ENCODE measurements around the gene GADD45A.
"Not testable (repeated sequence)": the region's sequence is repeated elsewhere in the genome, so short reads cannot be mapped to it uniquely, and the experiment has no call there.

Gene GADD45A

GRCh38 chr1:67723126-67723525, 38.1 kb downstream of the GADD45A start:
- Histone ChIP-seq H3K9ac (ENCODE audit: low read length) (no peak overlapping the region), H3K9me3 (ENCODE audit: low read length) (no peaks in the 10 kb centered on the region), H3K4me3 (ENCODE audit: low read depth in 1 of 2, low read length in 2 of 2) (no peak overlapping the region), H3K4me1 (ENCODE audit: insufficient read depth, low read length) (peaks cover 4% of the 10 kb centered on the region), H3K36me3 (ENCODE audit: insufficient read depth, low read length) (no peaks in the 10 kb centered on the region), H3K27ac (ENCODE audit: low read depth, low read length) (no peak overlapping the region), H3K27me3 (ENCODE audit: control insufficient read depth in 1 of 2, insufficient read depth in 2 of 2, low read length in 2 of 2) (no peaks in the 10 kb centered on the region)

GRCh38 chr1:67723620-67724019, 38.6 kb downstream of the GADD45A start:
- H3K27ac ChIP-seq (ENCODE audit: low read depth, low read length): no peak overlapping the region
- no peak overlapping the region for H3K4me3 ChIP-seq (ENCODE audit: low read depth in 1 of 2, low read length in 2 of 2)
- H3K27me3 ChIP-seq (ENCODE audit: control insufficient read depth in 1 of 2, insufficient read depth in 2 of 2, low read length in 2 of 2): no peaks in the 10 kb centered on the region
- H3K9ac ChIP-seq (ENCODE audit: low read length): no peak overlapping the region
- H3K4me1 ChIP-seq (ENCODE audit: insufficient read depth, low read length): peaks cover 4% of the 10 kb centered on the region
- H3K36me3 ChIP-seq (ENCODE audit: insufficient read depth, low read length): no peaks in the 10 kb centered on the region
- H3K9me3 ChIP-seq (ENCODE audit: low read length): no peaks in the 10 kb centered on the region

GRCh38 chr1:67724928-67725560, 40.0 kb downstream of the GADD45A start:
- Histone ChIP-seq H3K4me1 (ENCODE audit: insufficient read depth, low read length) (peaks cover 4% of the 10 kb centered on the region), H3K36me3 (ENCODE audit: insufficient read depth, low read length) (no peaks in the 10 kb centered on the region), H3K9ac (ENCODE audit: low read length) (no peak overlapping the region), H3K27me3 (ENCODE audit: control insufficient read depth in 1 of 2, insufficient read depth in 2 of 2, low read length in 2 of 2) (no peaks in the 10 kb centered on the region), H3K27ac (ENCODE audit: low read depth, low read length) (no peak overlapping the region), H3K9me3 (ENCODE audit: low read length) (no peaks in the 10 kb centered on the region), H3K4me3 (ENCODE audit: low read depth in 1 of 2, low read length in 2 of 2) (no peak overlapping the region)

GRCh38 chr1:67726224-67726623, 41.2 kb downstream of the GADD45A start:
- no peak overlapping the region for H3K27ac ChIP-seq (ENCODE audit: low read depth, low read length)
- H3K9ac ChIP-seq (ENCODE audit: low read length): no peak overlapping the region
- peaks cover 4% of the 10 kb centered on the region for H3K4me1 ChIP-seq (ENCODE audit: insufficient read depth, low read length)
- no peaks in the 10 kb centered on the region for H3K9me3 ChIP-seq (ENCODE audit: low read length)
- H3K27me3 ChIP-seq (ENCODE audit: control insufficient read depth in 1 of 2, insufficient read depth in 2 of 2, low read length in 2 of 2): no peaks in the 10 kb centered on the region
- no peak overlapping the region for H3K4me3 ChIP-seq (ENCODE audit: low read depth in 1 of 2, low read length in 2 of 2)
- H3K36me3 ChIP-seq (ENCODE audit: insufficient read depth, low read length): no peaks in the 10 kb centered on the region

- H3K27me3 ChIP-seq (ENCODE audit: control insufficient read depth in 1 of 2, insufficient read depth in 2 of 2, low read length in 2 of 2): no peaks in the 10 kb centered on the region
- H3K27ac ChIP-seq (ENCODE audit: low read depth, low read length): no peak overlapping the region
- H3K4me1 ChIP-seq (ENCODE audit: insufficient read depth, low read length): peaks cover 4% of the 10 kb centered on the region
- H3K4me3 ChIP-seq (ENCODE audit: low read depth in 1 of 2, low read length in 2 of 2): no peak overlapping the region
- no peaks in the 10 kb centered on the region for H3K36me3 ChIP-seq (ENCODE audit: insufficient read depth, low read length)
- no peak overlapping the region for H3K9ac ChIP-seq (ENCODE audit: low read length)
- no peaks in the 10 kb centered on the region for H3K9me3 ChIP-seq (ENCODE audit: low read length)
These were observed 44.9 kb downstream of the GADD45A start for GRCh38 chr1:67729872-67730271.

GRCh38 chr1:67730312-67730711, 45.3 kb downstream of the GADD45A start:
- H3K4me1 ChIP-seq (ENCODE audit: insufficient read depth, low read length); H3K27me3 ChIP-seq (ENCODE audit: control insufficient read depth in 1 of 2, insufficient read depth in 2 of 2, low read length in 2 of 2); H3K9ac ChIP-seq (ENCODE audit: low read length); H3K36me3 ChIP-seq (ENCODE audit: insufficient read depth, low read length); H3K4me3 ChIP-seq (ENCODE audit: low read depth in 1 of 2, low read length in 2 of 2); H3K9me3 ChIP-seq (ENCODE audit: low read length); H3K27ac ChIP-seq (ENCODE audit: low read depth, low read length): not testable (repeated sequence)

- Histone ChIP-seq H3K27me3 (ENCODE audit: control insufficient read depth in 1 of 2, insufficient read depth in 2 of 2, low read length in 2 of 2) (no peaks in the 10 kb centered on the region), H3K9ac (ENCODE audit: low read length) (no peak overlapping the region), H3K9me3 (ENCODE audit: low read length) (no peaks in the 10 kb centered on the region), H3K4me1 (ENCODE audit: insufficient read depth, low read length) (peaks cover 2% of the 10 kb centered on the region), H3K36me3 (ENCODE audit: insufficient read depth, low read length) (no peaks in the 10 kb centered on the region), H3K4me3 (ENCODE audit: low read depth in 1 of 2, low read length in 2 of 2) (no peak overlapping the region), H3K27ac (ENCODE audit: low read depth, low read length) (no peak overlapping the region)
These were observed 46.3 kb downstream of the GADD45A start for GRCh38 chr1:67731322-67731721.

GRCh38 chr1:67732750-67733151, 47.8 kb downstream of the GADD45A start:
- no peak overlapping the region for H3K4me3 ChIP-seq (ENCODE audit: low read depth in 1 of 2, low read length in 2 of 2)
- no peak overlapping the region for H3K27ac ChIP-seq (ENCODE audit: low read depth, low read length)
- no peaks in the 10 kb centered on the region for H3K9me3 ChIP-seq (ENCODE audit: low read length)
- no peaks in the 10 kb centered on the region for H3K36me3 ChIP-seq (ENCODE audit: insufficient read depth, low read length)
- H3K4me1 ChIP-seq (ENCODE audit: insufficient read depth, low read length): peaks cover 5% of the 10 kb centered on the region
- no peaks in the 10 kb centered on the region for H3K27me3 ChIP-seq (ENCODE audit: control insufficient read depth in 1 of 2, insufficient read depth in 2 of 2, low read length in 2 of 2)
- no peak overlapping the region for H3K9ac ChIP-seq (ENCODE audit: low read length)

- Histone ChIP-seq H3K36me3 (ENCODE audit: insufficient read depth, low read length) (no peaks in the 10 kb centered on the region), H3K4me3 (ENCODE audit: low read depth in 1 of 2, low read length in 2 of 2) (no peak overlapping the region), H3K27ac (ENCODE audit: low read depth, low read length) (no peak overlapping the region), H3K27me3 (ENCODE audit: control insufficient read depth in 1 of 2, insufficient read depth in 2 of 2, low read length in 2 of 2) (no peaks in the 10 kb centered on the region), H3K9me3 (ENCODE audit: low read length) (no peaks in the 10 kb centered on the region), H3K4me1 (ENCODE audit: insufficient read depth, low read length) (peaks cover 5% of the 10 kb centered on the region), H3K9ac (ENCODE audit: low read length) (no peak overlapping the region)
These were observed 48.8 kb downstream of the GADD45A start for GRCh38 chr1:67733681-67734322.

- no peak overlapping the region for H3K27ac ChIP-seq (ENCODE audit: low read depth, low read length)
- H3K4me3 ChIP-seq (ENCODE audit: low read depth in 1 of 2, low read length in 2 of 2): no peak overlapping the region
- no peak overlapping the region for H3K9ac ChIP-seq (ENCODE audit: low read length)
- H3K36me3 ChIP-seq (ENCODE audit: insufficient read depth, low read length): no peaks in the 10 kb centered on the region
- H3K27me3 ChIP-seq (ENCODE audit: control insufficient read depth in 1 of 2, insufficient read depth in 2 of 2, low read length in 2 of 2): no peaks in the 10 kb centered on the region
- peaks cover 5% of the 10 kb centered on the region for H3K4me1 ChIP-seq (ENCODE audit: insufficient read depth, low read length)
- H3K9me3 ChIP-seq (ENCODE audit: low read length): no peaks in the 10 kb centered on the region
These were observed 49.3 kb downstream of the GADD45A start for GRCh38 chr1:67734323-67734690.

- Histone ChIP-seq H3K4me3 (ENCODE audit: low read depth in 1 of 2, low read length in 2 of 2) (no peak overlapping the region), H3K9me3 (ENCODE audit: low read length) (no peaks in the 10 kb centered on the region), H3K36me3 (ENCODE audit: insufficient read depth, low read length) (no peaks in the 10 kb centered on the region), H3K9ac (ENCODE audit: low read length) (no peak overlapping the region), H3K27ac (ENCODE audit: low read depth, low read length) (peak overlapping the region; percentile 31), H3K4me1 (ENCODE audit: insufficient read depth, low read length) (peaks cover 5% of the 10 kb centered on the region), H3K27me3 (ENCODE audit: control insufficient read depth in 1 of 2, insufficient read depth in 2 of 2, low read length in 2 of 2) (no peaks in the 10 kb centered on the region)
These were observed 50.2 kb downstream of the GADD45A start for GRCh38 chr1:67735206-67735605.
